WTC11 (cell line): Measurements from ENCODE around the gene MAGEB17.

Source experiments
- CTCF ChIP-seq: fragments of 200-600 bp; IDR thresholded peaks from 2 replicates; pipeline ENCODE4 v1.8.0; 2022; ENCODE audit warnings: antibody characterized with exemption
- NR3C1 ChIP-seq: sonication (generic); formaldehyde crosslinking; conservative IDR thresholded peaks from 2 replicates; pipeline ENCODE4 v1.8.1; 2023; ENCODE audit warnings: low read depth, mild to moderate bottlenecking, missing genetic modification reagents
- TP53 ChIP-seq: sonication (generic); formaldehyde crosslinking; IDR thresholded peaks from 2 replicates; pipeline ENCODE4 v1.8.1; 2023; ENCODE audit warnings: mild to moderate bottlenecking, missing genetic modification reagents
- TF ChIP-seq, protein P1 (sequence below): sonication (generic); formaldehyde crosslinking; IDR thresholded peaks from 2 replicates; pipeline ENCODE4 v1.8.1; 2023; ENCODE audit warnings: mild to moderate bottlenecking, missing genetic modification reagents, moderate library complexity

- TF ChIP-seq TP53 (CRISPR knock-in tag) (no peak), NR3C1 (CRISPR knock-in tag) (no peak), CTCF (no peak)
- TF ChIP-seq, protein P1, sequence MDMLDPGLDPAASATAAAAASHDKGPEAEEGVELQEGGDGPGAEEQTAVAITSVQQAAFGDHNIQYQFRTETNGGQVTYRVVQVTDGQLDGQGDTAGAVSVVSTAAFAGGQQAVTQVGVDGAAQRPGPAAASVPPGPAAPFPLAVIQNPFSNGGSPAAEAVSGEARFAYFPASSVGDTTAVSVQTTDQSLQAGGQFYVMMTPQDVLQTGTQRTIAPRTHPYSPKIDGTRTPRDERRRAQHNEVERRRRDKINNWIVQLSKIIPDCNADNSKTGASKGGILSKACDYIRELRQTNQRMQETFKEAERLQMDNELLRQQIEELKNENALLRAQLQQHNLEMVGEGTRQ (CRISPR knock-in tag): no peak
Measured at GRCh38 chrX:16124201-16124600, 43.1 kb upstream of the MAGEB17 start.
